Iris pigment epithelial cell (primary cell): ENCODE measurements around the gene SMIM44.

Experiments used
- DNase-seq: peaks from one replicate; pipeline ENCODE4 v3.0.0-alpha.2; 2011; ENCODE audit warnings: low read depth

Gene SMIM44

DNA sequence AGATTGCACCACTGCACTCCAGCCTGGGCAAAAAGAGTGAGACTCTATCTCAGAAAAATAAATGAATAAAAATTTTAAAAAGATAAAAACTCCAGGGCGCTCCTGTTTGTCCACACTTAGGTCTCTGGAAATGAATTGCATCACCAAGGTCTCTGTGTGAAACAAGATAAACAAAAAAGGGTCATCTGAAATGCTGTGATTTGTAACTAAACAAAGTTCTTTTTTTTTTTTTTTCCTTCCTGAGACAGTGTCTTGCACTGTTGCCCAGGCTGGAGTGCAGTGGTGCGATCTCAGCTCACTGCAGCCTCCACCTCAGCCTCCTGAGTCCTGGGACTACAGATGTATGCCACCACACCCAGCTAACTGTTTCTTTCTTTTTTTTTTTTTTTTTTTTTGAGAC, 34.4 kb upstream of the SMIM44 start:
- no peak for DNase-seq

DNA sequence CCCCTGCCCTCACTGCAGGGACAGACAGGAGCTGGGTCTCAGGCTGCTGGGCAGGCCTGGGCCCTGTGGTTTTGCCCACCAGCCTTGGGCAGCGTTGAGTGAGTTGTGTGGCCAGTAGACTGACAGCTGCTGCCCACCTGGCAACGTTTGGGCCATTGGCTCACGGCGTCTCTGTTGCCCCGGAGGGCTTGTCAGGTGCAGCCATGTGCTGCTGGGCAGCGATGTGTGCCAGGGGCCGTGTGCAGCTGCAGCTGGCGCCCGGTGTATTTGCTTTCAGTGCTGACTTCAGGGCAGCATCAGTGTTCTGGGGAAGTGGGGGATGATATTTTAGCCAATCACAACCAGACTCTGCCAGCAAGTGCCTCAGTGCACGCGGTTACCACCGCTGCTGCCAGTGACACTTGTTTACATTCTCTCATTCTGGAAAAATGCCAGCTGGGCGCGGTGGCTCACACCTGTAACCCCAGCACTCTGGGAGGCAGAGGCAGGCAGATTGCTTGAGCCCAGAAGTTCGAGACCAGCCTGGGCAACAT, 33.5 kb upstream of the SMIM44 start:
- no peak for DNase-seq

DNA sequence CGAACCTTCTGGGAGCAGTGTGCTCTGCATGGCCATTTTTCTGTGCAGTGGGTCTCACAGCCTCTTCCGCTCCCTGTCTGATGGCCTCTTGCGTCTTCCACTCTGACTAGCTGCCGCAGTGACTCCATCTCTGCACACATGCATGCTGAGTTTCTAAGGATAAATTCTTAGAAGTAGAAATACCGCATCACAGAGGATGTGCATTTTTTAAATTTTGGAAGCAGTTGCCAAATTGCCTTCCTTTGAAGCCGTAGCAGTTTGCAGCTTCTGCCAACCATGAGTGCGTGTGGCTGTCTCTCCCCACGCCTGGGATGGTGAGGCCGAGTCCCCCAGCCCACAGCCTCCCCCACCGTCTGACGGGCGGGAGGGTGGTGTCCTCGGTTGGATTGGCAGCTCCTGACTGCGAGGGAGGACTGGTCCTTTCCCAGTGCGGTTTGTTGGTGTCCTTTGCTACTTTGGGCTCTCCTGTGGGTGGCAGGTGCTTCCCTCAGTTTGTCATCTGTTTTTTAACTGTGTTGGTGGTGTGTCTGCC, 32.7 kb upstream of the SMIM44 start:
- no peak for DNase-seq

DNA sequence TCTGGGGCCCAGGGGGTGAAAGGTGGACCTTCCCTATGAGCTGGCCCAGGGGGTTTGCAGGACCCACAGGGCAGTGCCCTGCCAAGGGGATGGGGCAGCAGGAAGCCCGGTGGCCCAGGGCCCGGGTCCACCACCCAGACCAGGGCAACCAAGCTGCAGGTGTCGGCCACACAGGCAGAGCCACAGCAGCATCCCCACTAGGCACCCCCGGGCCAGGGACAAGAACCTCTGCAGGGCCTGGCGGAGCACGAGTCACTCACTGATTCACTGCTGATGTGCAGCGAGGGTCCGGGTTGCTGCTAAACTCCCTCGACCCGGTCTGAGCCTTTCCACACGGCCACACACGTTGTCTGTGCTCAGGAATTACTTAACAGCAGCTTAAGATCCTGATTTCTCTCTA, 31.7 kb upstream of the SMIM44 start:
- no peak for DNase-seq

GRCh38 chr19:3513229-3514140, 30.2 kb upstream of the SMIM44 start:
- no peak for DNase-seq

GRCh38 chr19:3512562-3513228, 29.5 kb upstream of the SMIM44 start:
- no peak for DNase-seq

DNA sequence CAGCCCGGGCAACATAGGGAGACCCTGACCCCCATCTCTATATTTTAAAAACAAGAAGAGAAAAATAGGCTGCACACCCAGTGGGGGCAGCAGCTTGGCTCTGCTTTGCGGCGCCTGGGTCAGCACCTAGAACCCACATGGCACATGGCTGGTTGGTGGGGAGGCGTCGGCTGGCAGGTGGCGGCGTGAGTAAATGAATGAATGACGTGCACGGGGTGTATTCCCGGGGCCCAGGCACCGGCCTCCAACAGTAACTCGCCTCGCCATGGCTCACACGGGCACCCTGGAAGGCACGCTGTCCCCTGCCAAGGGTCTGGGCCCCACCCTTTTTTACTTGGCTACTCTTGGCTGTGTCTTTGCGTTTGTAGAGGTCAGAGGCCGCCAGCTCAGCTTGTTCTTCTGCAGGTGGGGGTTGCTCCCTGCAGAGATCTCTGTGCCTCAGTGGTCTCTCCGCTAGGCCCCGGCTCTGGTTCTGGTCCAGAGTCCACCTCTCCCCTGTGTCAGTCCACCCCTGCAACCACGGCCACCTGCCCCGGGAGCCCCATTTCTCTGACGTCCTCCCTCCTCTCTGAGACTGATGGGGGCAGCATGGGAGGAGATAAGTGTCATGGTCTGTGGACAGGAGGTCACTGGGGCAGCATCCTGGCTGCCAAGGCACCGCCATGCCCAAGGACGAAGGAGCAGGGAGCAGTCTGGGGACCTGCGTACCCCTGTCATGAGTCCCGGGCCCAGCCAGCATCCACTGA, 28.4 kb upstream of the SMIM44 start:
- DNase-seq: no peak

GRCh38 chr19:3510727-3511126, 27.5 kb upstream of the SMIM44 start:
- DNase-seq: no peak

- DNase-seq: peak; percentile 73
Measured at GRCh38 chr19:3509566-3509989, 26.3 kb upstream of the SMIM44 start.

DNA sequence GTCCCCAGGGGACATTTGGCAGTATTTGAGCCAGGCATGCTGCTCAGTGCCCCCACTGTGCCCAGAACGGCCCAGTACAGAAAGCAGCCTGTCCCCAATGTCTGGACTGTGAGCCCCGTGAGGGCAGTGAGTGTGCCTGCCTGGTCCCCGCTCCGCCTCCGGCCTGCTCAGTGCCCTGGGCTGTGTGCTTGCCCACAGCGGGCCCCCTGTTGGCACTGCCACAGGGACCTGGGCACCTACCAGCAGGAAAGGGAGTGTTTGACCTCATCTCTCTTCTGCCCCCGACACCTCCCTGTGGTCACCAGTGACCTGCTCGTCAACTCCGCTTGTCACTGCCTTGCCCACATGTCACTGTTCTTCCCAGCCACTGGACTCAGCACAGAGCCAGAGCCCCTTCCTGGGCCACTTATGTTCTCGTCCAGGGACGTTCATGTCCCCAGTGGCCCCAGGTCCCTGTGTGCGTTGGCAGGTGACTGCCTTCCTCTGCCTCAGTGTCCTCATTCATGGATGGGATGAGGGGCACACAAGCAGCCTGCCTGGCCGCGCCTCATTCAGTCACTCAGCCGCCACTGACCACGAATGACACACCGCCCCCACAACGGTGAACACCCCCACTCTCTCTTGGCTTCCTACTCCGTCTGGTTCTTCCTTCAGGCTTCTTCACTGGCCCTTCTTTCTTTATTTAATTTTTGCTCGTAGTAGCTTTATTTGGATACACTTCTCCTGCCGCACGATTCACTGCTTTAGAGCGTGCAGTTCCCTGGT, 25.7 kb upstream of the SMIM44 start:
- no peak for DNase-seq

DNA sequence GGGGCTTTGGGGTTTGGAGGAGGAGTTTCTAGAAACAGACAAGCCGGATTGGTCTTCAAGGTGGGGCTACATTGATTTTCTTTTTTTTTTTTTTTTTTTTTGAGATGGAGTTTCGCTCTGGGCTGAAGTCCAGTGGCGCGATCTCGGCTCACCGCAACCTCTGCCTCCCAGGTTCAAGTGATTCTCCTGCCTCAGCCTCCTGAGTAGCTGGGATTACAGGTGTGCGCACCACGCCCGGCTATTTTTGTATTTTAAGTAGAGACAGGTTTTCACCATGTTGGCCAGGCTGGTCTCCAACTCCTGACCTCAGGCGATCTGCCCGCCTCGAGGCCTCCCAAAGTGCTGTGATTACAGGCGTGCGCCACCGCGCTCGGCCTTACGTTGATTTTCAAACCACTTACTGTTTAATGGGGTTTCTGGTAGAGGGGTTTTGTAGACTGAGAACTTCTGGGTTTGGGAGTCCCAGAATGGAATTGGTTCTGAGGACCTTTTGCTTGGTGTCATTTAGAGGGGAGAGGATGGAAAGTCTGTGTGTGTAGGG, 24.9 kb upstream of the SMIM44 start:
- peak; percentile 14 for DNase-seq

GRCh38 chr19:3507371-3508120, 24.3 kb upstream of the SMIM44 start:
- DNase-seq: peak; percentile 18

GRCh38 chr19:3506384-3507340, 23.4 kb upstream of the SMIM44 start:
- DNase-seq: peak; percentile 24

- DNase-seq: peak; percentile 97
Measured at GRCh38 chr19:3505598-3506383, 22.6 kb upstream of the SMIM44 start, which contains the start of gene FZR1. FZR1 (plus strand) TSS chr19:3506311; CDS start chr19:3522990, 16,679 bp downstream.

- DNase-seq: peak; percentile 62
Measured at GRCh38 chr19:3504735-3505134, 21.5 kb upstream of the SMIM44 start.

- DNase-seq: peak; percentile 90
Measured at GRCh38 chr19:3503036-3503572, 19.9 kb upstream of the SMIM44 start.

- no peak for DNase-seq
Measured at GRCh38 chr19:3501780-3502179, 18.5 kb upstream of the SMIM44 start.
